ENCODE measurements around the gene STK10. TPM values are rescaled to one million over a fixed set of nuclear protein-coding genes. Genes with fewer than 3 reads are reported as not detected.
A peak's percentile ranks its signal among the peaks of the same experiment; 100 is the strongest.

STK10 gene
- total RNA-seq, 2 experiments from 2014 or later: 83.1 to 144 TPM

DNA sequence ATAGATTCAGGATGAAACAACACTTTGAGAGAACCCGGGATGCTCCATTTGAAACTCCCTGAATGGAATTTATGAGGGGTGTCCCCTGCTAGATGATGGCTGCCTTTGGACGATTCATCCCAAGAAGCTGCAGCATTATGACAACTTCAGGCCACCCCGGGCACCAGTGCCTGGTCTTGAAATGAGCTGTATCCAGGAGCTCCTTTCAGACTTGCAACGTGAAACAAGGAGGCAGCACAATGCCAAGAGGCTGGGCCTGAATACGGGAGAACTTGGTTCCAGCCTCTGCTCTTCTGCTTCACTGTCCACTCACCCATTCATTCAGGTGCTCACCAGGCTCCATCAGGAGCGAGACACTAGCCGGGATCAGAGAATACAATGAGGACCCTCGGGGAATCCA, 78.3 kb downstream of the STK10 start:
- ChIA-PET CTCF (interaction anchor here (0.6 to 6.5 kb wide), 7 partner anchors 14 to 171 kb away, joined by 3 to 51 read pairs (median 4); partner anchors contain the start of gene STK10), POLR2A (interaction anchor here (0.6 to 1.5 kb wide), 2 partner anchors 64 to 204 kb away, joined by 5 read pairs; no protein-coding TSS in a partner anchor)
- Mint-ChIP-seq H3K9me3 (ENCODE audit: low read depth) (no peaks in the 10 kb centered on the region), H3K4me1 (peaks cover 72% of the 10 kb centered on the region), H3K27me3 (no peaks in the 10 kb centered on the region), H3K36me3 (ENCODE audit: low read depth) (peaks cover 34% of the 10 kb centered on the region), H3K27ac (peak overlapping the region; percentile 91), H3K4me3 (no peak overlapping the region)
- ATAC-seq (no peak), DNase-seq (peak; percentile 50)
- intact Hi-C loops (cut with DNase I, micrococcal nuclease): loop anchor here (2.0 to 10.0 kb wide), 5 partner anchors 42 to 665 kb away; partner anchors contain the start of genes DUSP1 (in 1 of the 2) and UBTD2 (in 1 of the 2)

DNA sequence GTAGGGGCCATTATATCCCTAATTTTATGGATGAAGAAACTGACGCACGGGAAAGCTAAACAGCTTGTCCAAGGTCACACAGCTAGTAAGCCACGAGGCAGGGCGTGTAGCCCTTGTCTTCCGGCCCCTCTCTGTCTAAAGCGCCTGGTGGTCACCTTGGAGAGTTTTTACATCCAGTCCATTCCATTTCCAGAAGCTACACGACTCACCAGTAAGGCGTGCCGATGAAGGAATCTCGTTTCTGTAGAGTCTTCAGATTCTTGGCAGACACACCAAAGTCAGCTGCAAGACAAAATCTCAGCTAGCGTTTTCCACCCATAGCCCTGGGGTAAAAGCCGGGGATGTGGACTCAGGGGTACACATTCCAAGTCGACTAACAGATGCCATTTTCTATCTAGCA, 80.5 kb downstream of the STK10 start:
- Mint-ChIP-seq H3K9me3 (ENCODE audit: low read depth) (no peaks in the 10 kb centered on the region), H3K27ac (no peak overlapping the region), H3K36me3 (ENCODE audit: low read depth) (peaks cover 32% of the 10 kb centered on the region), H3K4me3 (no peak overlapping the region), H3K4me1 (peaks cover 65% of the 10 kb centered on the region), H3K27me3 (no peaks in the 10 kb centered on the region)
- ChIA-PET CTCF (interaction anchor here (0.6 to 6.5 kb wide), 12 partner anchors 12 to 1553 kb away, joined by 3 to 51 read pairs (median 4); partner anchors contain the start of gene STK10), POLR2A (no interaction called here)
- ATAC-seq: no peak
- intact Hi-C loops (cut with DNase I, micrococcal nuclease): loop anchor here (1.0 kb wide), 2 partner anchors 81 to 186 kb away; partner anchors contain the start of gene STK10 (in 2 of the 2)
- DNase-seq: no peak

DNA sequence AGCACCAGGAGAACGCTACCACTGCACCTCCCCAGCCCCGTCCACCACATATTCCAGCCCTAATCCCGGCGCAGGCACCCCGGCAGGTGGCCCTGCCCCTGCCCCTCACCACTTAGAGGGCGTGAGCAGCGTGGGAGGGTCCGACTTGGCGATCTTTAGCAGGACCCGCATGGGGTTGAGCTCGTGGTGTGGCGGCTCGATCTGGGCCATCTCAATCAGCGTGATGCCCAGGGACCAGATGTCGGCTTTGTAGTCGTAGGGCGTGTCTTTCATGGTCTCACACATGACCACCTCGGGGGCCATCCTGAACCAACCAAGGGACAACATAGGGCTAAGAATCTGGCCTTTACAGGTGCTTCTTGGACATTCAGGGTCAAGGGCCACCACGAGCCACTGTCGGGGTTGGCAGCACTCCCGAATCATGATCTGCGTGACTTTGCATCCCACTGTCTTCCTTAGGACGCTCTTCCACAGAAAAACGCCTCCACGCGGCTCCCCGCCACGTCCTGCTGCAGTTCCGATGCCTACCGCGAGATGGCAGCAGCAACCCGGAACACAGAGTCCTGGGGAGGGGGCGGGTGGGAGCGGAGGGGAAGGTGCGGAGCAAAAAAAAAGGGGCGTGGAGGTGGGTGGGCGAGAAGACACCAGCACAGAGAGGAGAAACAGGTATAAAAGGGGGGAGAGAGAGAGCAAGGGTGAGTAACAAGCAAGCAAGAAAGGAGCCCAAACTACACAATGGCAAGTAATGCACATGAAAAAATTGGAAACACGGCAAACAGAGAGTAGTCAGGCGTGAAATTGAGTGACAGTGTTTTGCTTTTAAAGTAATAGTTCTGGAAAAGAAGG, 81.3 kb downstream of the STK10 start:
- ATAC-seq: no peak
- H3K27ac Mint-ChIP-seq: peak overlapping the region; percentile 73

DNA sequence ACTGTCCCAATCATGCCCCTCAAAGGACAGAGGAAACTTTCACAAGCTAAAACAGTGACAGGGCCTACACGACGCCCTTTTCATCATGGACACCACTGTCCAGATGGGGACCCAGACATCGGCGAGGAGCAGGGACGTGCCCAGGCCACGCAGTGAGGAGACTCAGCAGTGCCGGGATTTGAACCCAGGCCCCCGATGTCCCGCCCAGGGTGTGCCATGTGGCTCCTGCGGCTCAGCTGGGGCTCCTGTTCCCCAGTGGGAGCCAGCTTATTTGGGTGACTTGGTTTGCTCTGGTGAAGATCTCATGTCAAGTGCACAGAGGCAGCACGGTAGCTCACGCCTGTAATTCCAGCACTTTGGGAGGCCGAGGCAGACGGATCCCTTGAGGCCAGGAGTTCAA, 82.2 kb downstream of the STK10 start:
- CTCF ChIA-PET: interaction anchor here (0.5 to 6.5 kb wide), 20 partner anchors 8 to 346 kb away, joined by 3 to 51 read pairs (median 4); partner anchors contain the start of gene STK10
- no peaks in the 10 kb centered on the region for H3K9me3 Mint-ChIP-seq (ENCODE audit: low read depth)
- peaks cover 39% of the 10 kb centered on the region for H3K36me3 Mint-ChIP-seq (ENCODE audit: low read depth)
- DNase-seq (no peak), ATAC-seq (no peak)
- no peaks in the 10 kb centered on the region for H3K27me3 Mint-ChIP-seq
- no peak overlapping the region for H3K27ac Mint-ChIP-seq
- POLR2A ChIA-PET: no interaction called here
- no peak overlapping the region for H3K4me3 Mint-ChIP-seq
- H3K4me1 Mint-ChIP-seq: peaks cover 51% of the 10 kb centered on the region
- intact Hi-C loops (cut with DNase I, micrococcal nuclease): loop anchor here in 1 of 2 experiments (1.0 kb wide), 1 partner anchor 187 kb away; no protein-coding TSS in a partner anchor

More for the DNA sequence above, 81.3 kb downstream of the STK10 start:
- H3K4me1 Mint-ChIP-seq: peaks cover 61% of the 10 kb centered on the region
- ChIA-PET CTCF (interaction anchor here (0.5 to 6.5 kb wide), 20 partner anchors 9 to 187 kb away, joined by 3 to 51 read pairs (median 4); partner anchors contain the start of gene STK10), POLR2A (no interaction called here)
- DNase-seq: peak; percentile 79
- no peaks in the 10 kb centered on the region for H3K27me3 Mint-ChIP-seq
- H3K9me3 Mint-ChIP-seq (ENCODE audit: low read depth): no peaks in the 10 kb centered on the region
- H3K36me3 Mint-ChIP-seq (ENCODE audit: low read depth): peaks cover 35% of the 10 kb centered on the region
- intact Hi-C loops (cut with DNase I, micrococcal nuclease): loop anchor here (1.0 kb wide), 2 partner anchors 82 to 187 kb away; partner anchors contain the start of gene STK10 (in 2 of the 2)
- H3K4me3 Mint-ChIP-seq: no peak overlapping the region

DNA sequence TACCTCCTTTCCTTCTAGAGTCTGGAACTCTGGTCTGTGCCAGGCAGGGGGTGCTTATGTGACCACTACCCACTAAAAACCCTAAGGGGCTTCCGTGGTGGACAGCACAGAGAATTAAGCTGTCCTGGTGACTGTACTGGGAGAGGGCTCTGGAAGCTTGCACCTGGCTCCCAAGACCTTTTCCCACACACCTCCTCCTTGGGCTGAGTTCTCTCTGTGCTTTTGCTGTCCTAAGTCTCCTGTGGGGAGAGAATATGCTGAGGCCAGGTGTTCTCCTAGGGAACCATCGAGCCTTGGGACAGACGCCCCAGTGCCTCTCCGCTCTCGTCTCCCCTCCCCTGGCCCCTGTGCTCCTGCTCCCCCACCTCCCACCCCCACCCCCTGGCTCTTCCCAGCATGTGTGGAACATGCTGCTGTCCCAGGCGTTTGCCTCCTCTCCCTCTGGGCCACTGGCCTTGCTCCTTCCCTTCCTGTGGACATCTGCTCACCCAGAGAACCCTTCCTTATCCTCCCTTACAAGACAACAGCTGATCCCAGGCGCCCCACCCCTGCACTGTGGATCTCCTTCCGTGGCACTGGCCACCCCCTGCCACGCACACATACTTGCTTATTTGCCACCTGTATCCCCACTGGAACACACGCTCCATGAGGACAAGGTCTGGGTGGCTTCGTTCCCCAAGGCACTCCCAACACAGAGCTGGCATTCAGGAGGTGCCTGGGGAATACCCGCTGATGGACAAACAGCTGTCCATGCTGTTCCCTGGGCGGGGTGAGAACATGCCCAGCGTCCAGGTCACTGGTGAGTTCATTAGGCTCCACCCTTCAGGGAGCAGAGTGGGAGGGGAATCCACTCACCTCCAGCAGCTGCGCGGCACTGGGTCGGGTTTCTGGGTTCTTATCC, 83.0 kb downstream of the STK10 start:
- ChIA-PET CTCF (interaction anchor here (0.6 to 6.5 kb wide), 13 partner anchors 10 to 346 kb away, joined by 3 to 51 read pairs (median 4); partner anchors contain the start of gene STK10), POLR2A (no interaction called here)
- peaks cover 44% of the 10 kb centered on the region for H3K4me1 Mint-ChIP-seq
- peaks cover 39% of the 10 kb centered on the region for H3K36me3 Mint-ChIP-seq (ENCODE audit: low read depth)
- ATAC-seq: no peak
- no peaks in the 10 kb centered on the region for H3K27me3 Mint-ChIP-seq
- H3K27ac Mint-ChIP-seq: no peak overlapping the region
- DNase-seq: no peak
- intact Hi-C loops (cut with DNase I, micrococcal nuclease): no loop called here
- no peak overlapping the region for H3K4me3 Mint-ChIP-seq
- H3K9me3 Mint-ChIP-seq (ENCODE audit: low read depth): no peaks in the 10 kb centered on the region

DNA sequence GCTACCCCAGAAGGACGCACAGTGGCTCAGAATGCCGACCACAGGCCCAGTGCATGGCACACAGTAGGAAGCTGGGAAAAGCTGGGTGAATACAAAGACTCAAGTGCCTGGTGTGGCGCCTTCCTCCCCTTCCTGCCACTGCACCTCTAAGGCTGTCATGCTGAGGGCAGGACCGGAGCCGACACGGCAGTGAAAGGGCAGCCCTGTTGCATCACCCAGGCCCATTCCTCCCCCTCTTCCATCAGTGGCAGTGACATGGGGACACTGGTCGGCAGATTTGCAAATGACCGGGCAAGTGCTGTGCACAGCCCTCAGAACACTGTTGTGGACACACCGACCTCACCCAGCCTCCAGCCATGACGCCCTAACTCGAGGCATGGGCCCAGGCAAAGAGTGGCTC, 84.0 kb downstream of the STK10 start:
- Mint-ChIP-seq H3K4me3 (no peak overlapping the region), H3K27ac (no peak overlapping the region), H3K9me3 (ENCODE audit: low read depth) (no peaks in the 10 kb centered on the region), H3K36me3 (ENCODE audit: low read depth) (peaks cover 33% of the 10 kb centered on the region), H3K4me1 (peaks cover 34% of the 10 kb centered on the region), H3K27me3 (no peaks in the 10 kb centered on the region)
- ATAC-seq (no peak), DNase-seq (no peak)
- POLR2A ChIA-PET: no interaction called here
- CTCF ChIA-PET: interaction anchor here (1.1 to 6.5 kb wide), 2 partner anchors 86 to 179 kb away, joined by 5 to 51 read pairs; partner anchors contain the start of gene STK10
- intact Hi-C loops (cut with DNase I, micrococcal nuclease): no loop called here

DNA sequence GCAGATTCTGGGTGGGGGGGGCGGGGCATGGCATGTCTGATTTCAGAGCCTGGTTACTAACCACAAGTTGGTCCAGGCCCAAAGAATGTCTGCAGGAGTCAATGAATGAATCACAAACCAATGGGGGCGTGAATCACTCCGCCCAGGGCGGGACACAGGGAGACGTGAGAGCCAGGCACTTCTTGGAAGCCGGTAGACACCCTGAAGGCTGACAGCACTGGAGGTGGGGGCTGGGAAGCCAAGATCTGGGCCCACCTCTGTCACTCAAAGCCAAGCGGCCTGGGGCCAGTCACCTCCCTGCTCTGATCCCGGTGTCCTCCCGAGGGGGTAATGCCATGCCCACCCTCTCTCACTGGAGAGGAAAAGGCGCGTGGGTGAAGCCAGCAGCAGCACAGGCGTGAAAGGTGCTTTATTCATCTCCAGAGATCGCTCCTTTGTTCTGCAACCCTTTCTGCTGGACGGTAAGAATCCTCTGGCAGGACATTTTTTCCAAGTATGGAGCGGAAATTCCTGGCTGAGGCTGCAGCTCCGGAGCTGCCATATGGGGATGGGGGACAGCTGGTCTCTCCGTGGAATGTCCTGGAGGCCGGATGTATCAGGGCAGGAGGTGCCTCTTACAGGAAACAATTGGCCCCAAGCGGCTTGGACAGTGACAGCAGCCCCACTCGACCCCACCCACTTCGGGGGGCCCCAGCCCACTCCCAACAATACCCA, 85.0 kb downstream of the STK10 start:
- H3K9me3 Mint-ChIP-seq (ENCODE audit: low read depth): no peaks in the 10 kb centered on the region
- peaks cover 39% of the 10 kb centered on the region for H3K36me3 Mint-ChIP-seq (ENCODE audit: low read depth)
- CTCF ChIA-PET: interaction anchor here (0.6 kb wide), 1 partner anchor 67 kb away, joined by 3 read pairs; no protein-coding TSS in a partner anchor
- POLR2A ChIA-PET: no interaction called here
- no peak overlapping the region for H3K4me3 Mint-ChIP-seq
- DNase-seq: peak; percentile 56
- peak; percentile 32 for ATAC-seq
- H3K27ac Mint-ChIP-seq: peak overlapping the region; percentile 47
- peaks cover 34% of the 10 kb centered on the region for H3K4me1 Mint-ChIP-seq
- no peaks in the 10 kb centered on the region for H3K27me3 Mint-ChIP-seq
- intact Hi-C loops (cut with DNase I, micrococcal nuclease): no loop called here

DNA sequence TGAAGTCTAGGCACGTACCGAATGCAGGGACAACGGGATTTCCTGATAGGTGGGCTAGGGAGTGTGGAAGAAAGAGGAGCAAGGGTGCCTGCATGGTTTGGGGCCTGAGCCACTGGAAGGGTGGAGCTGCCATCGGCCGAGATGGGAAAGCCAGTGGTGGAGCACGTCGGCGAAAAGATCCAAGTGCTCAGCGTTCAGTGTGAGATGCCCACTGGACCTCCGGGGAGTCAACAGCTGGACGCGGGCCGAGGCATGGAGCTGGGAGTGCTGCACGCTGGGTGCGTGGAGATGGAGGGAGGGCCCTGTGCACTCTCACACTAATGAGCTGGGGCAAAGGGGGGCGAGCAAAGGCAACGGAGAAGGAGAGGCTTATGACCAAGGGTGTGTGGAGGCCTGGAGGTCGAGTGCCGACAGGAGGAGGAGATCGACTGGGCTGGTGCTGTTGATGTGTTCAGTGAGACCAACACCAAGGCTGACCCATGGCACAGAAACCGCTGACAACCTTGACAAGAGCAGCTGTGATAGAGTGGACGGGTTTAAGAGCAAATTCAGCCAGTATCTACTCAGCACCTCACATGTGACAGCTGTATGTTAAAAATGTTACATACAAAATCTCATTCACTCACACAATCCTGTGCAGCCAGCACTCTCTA, 85.7 kb downstream of the STK10 start:
- ChIA-PET CTCF (interaction anchor here (0.5 to 0.6 kb wide), 3 partner anchors 34 to 68 kb away, joined by 3 to 4 read pairs (median 3); no protein-coding TSS in a partner anchor), POLR2A (no interaction called here)
- H3K4me1 Mint-ChIP-seq: peaks cover 28% of the 10 kb centered on the region
- DNase-seq (no peak), ATAC-seq (peak; percentile 14)
- no peaks in the 10 kb centered on the region for H3K27me3 Mint-ChIP-seq
- H3K9me3 Mint-ChIP-seq (ENCODE audit: low read depth): no peaks in the 10 kb centered on the region
- intact Hi-C loops (cut with DNase I, micrococcal nuclease): no loop called here
- H3K27ac Mint-ChIP-seq: no peak overlapping the region
- peaks cover 44% of the 10 kb centered on the region for H3K36me3 Mint-ChIP-seq (ENCODE audit: low read depth)
- no peak overlapping the region for H3K4me3 Mint-ChIP-seq

DNA sequence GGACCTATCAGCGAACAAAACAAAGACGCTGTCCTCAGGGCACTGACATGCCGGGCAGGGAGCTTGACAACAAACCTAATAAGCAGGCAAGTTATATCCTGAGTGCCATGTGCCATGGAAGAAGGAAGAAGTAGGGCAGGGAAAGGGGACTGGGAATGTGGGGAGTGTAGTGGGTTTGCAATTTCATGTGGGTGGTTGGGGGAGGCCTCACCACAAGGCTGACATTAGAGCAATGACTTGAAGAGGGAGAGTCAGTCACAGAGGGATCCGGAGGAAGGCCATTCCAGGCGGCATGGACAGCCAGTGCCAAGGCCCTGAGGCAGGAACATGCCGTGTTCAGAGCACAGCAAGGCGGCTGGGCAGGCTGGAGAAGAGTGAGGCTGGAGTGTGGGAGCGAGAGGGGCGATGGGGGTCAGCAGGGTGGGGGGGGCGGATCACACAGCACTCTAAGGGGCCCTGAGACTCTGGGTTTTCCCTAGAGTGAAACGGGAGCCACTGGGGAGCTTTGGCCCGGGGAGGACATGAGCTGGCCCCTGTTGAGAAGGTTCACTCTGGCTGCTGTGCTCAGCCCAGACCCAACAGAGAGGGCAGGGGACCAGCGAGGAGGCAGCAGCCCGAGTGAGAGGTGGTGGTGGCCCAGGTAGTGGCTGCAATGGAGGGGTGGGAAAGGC, 86.3 kb downstream of the STK10 start:
- Mint-ChIP-seq H3K4me3 (no peak overlapping the region), H3K4me1 (peaks cover 21% of the 10 kb centered on the region), H3K27ac (no peak overlapping the region), H3K27me3 (no peaks in the 10 kb centered on the region), H3K36me3 (ENCODE audit: low read depth) (peaks cover 39% of the 10 kb centered on the region), H3K9me3 (ENCODE audit: low read depth) (no peaks in the 10 kb centered on the region)
- no peak for DNase-seq
- ChIA-PET CTCF (interaction anchor here (0.6 to 0.9 kb wide), 2 partner anchors 33 to 87 kb away, joined by 3 to 4 read pairs; partner anchors contain the start of gene STK10), POLR2A (no interaction called here)
- intact Hi-C loops (cut with DNase I, micrococcal nuclease): no loop called here
- no peak for ATAC-seq

DNA sequence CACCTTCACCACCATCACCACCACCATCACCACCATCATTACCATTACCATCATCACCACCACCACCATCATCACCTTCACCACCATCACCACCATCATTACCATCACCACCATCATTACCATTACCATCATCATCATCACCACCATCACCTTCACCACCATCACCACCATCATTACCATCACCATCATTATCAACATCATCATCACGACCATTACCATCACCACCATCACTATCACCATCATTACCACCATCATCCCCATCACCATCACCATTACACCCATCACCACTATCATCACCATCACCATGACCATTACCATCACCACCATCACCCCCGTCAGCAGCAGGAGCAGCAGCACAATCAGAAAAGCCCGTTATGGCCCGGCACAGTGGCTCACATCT, 89.1 kb downstream of the STK10 start:
- intact Hi-C loops (cut with DNase I, micrococcal nuclease): no loop called here
- no peak for DNase-seq
- Mint-ChIP-seq H3K27me3 (no peaks in the 10 kb centered on the region), H3K4me1 (peaks cover 18% of the 10 kb centered on the region), H3K27ac (peak overlapping the region; percentile 2), H3K9me3 (ENCODE audit: low read depth) (no peaks in the 10 kb centered on the region), H3K4me3 (peak overlapping the region; percentile 0), H3K36me3 (ENCODE audit: low read depth) (peaks cover 37% of the 10 kb centered on the region)
- CTCF ChIA-PET: no interaction called here
- ATAC-seq: no peak
- POLR2A ChIA-PET: no interaction called here

Data from activated CD4-positive, alpha-beta T cell treated with anti-CD3 and anti-CD28 coated beads for 36 hours (primary cell).